ENCODE data around the gene CEACAM21. TPM values are rescaled to one million over a fixed set of nuclear protein-coding genes. Genes with fewer than 3 reads are reported as not detected.

The CEACAM21 gene
- total RNA-seq, 3 donors from 2014 or later (not counting 1 experiment from before 2014, with no cell fraction given) = 26.8 to 46.6 (median 33.6) TPM

GRCh38 chr19:41529484-41530183 is 46.3 kb upstream of the CEACAM21 start:
- Mint-ChIP-seq H3K27ac (peak overlapping the region; percentile 85 to 86), H3K4me3 (peak overlapping the region; percentile 87), H3K27me3 (ENCODE audit: low read depth in 2 of 2) (peaks cover 19 to 41% of the 10 kb centered on the region in 2 donors), H3K9me3 (peaks cover 0 to 5% of the 10 kb centered on the region in 2 donors), H3K36me3 (no peaks in the 10 kb centered on the region), H3K4me1 (peaks cover 36 to 50% of the 10 kb centered on the region in 2 donors)
- TF ChIP-seq, protein P1, sequence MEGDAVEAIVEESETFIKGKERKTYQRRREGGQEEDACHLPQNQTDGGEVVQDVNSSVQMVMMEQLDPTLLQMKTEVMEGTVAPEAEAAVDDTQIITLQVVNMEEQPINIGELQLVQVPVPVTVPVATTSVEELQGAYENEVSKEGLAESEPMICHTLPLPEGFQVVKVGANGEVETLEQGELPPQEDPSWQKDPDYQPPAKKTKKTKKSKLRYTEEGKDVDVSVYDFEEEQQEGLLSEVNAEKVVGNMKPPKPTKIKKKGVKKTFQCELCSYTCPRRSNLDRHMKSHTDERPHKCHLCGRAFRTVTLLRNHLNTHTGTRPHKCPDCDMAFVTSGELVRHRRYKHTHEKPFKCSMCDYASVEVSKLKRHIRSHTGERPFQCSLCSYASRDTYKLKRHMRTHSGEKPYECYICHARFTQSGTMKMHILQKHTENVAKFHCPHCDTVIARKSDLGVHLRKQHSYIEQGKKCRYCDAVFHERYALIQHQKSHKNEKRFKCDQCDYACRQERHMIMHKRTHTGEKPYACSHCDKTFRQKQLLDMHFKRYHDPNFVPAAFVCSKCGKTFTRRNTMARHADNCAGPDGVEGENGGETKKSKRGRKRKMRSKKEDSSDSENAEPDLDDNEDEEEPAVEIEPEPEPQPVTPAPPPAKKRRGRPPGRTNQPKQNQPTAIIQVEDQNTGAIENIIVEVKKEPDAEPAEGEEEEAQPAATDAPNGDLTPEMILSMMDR (IDR thresholded peaks at IDR 0.05) = no peak
- H3K36me3 ChIP-seq (ENCODE audit: control insufficient read depth, insufficient read depth, low read length) = no peaks in the 10 kb centered on the region
- no peaks in the 10 kb centered on the region for H3K27me3 ChIP-seq (ENCODE audit: control insufficient read depth, insufficient read depth, low read length)
- H3K27ac ChIP-seq (ENCODE audit: low read length) = no peak overlapping the region
- peaks cover 39% of the 10 kb centered on the region for H3K4me1 ChIP-seq (ENCODE audit: control insufficient read depth, insufficient read depth, low read length)
- no peak overlapping the region for H3K4me3 ChIP-seq (ENCODE audit: low read length)
- intact Hi-C loops (cut with micrococcal nuclease) = no loop called here
- H3K9me3 ChIP-seq (ENCODE audit: control insufficient read depth, insufficient read depth, low read length) = peaks cover 6% of the 10 kb centered on the region
- ATAC-seq (peak in 2 of 3 donors; percentile 28 to 30), DNase-seq (peak in 1 of 2 donors; percentile 33)
- 40% methylated on average over 4 of the region's 4 CpGs for WGBS (ENCODE audit: insufficient coverage)

DNA sequence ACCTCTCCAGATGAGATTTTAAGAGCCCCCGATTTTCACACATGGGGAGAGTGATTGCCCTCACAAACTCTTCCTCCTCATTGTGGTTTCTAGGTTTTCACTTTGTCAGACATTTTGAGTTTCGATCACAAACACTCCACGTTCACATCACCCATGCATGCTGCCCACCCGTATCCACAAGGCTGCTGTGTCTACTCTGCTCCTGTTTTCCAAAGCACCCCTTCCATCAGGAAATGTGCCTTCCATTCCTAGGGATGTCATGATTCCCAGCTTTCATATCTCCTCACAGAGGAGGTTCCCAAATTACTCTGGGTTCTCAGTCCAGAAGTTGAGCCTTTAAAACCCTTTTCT is 45.8 kb upstream of the CEACAM21 start:
- DNase-seq (no peak), ATAC-seq (peak in 2 of 3 donors; percentile 5 to 9)
- intact Hi-C loops (cut with micrococcal nuclease) = no loop called here
- H3K27ac Mint-ChIP-seq = peak overlapping the region; percentile 85 to 86
- TF ChIP-seq, protein P1 (IDR thresholded peaks at IDR 0.05) = no peak
- Histone ChIP-seq H3K27ac (ENCODE audit: low read length) (no peak overlapping the region), H3K4me1 (ENCODE audit: control insufficient read depth, insufficient read depth, low read length) (peaks cover 39% of the 10 kb centered on the region), H3K27me3 (ENCODE audit: control insufficient read depth, insufficient read depth, low read length) (no peaks in the 10 kb centered on the region), H3K36me3 (ENCODE audit: control insufficient read depth, insufficient read depth, low read length) (no peaks in the 10 kb centered on the region), H3K9me3 (ENCODE audit: control insufficient read depth, insufficient read depth, low read length) (peaks cover 6% of the 10 kb centered on the region), H3K4me3 (ENCODE audit: low read length) (no peak overlapping the region)
- WGBS (ENCODE audit: insufficient coverage) = 19% methylated on average over 4 of the region's 4 CpGs
- H3K4me1 Mint-ChIP-seq = peaks cover 41 to 55% of the 10 kb centered on the region in 2 donors
- peak overlapping the region; percentile 87 for H3K4me3 Mint-ChIP-seq
- H3K36me3 Mint-ChIP-seq = no peaks in the 10 kb centered on the region
- peaks cover 0 to 5% of the 10 kb centered on the region in 2 donors for H3K9me3 Mint-ChIP-seq
- H3K27me3 Mint-ChIP-seq (ENCODE audit: low read depth in 2 of 2) = peaks cover 17 to 36% of the 10 kb centered on the region in 2 donors

- peaks cover 0 to 5% of the 10 kb centered on the region in 2 donors for H3K9me3 Mint-ChIP-seq
- DNase-seq (peak in 1 of 2 donors; percentile 65), ATAC-seq (peak; percentile 16 to 49 (median 17))
- H3K27me3 ChIP-seq (ENCODE audit: control insufficient read depth, insufficient read depth, low read length) = no peaks in the 10 kb centered on the region
- peak overlapping the region; percentile 70 for H3K27ac ChIP-seq (ENCODE audit: low read length)
- H3K9me3 ChIP-seq (ENCODE audit: control insufficient read depth, insufficient read depth, low read length) = peaks cover 6% of the 10 kb centered on the region
- TF ChIP-seq, protein P1 (IDR thresholded peaks at IDR 0.05) = no peak
- no peaks in the 10 kb centered on the region for H3K36me3 Mint-ChIP-seq
- peak overlapping the region; percentile 87 for H3K4me3 Mint-ChIP-seq
- intact Hi-C loops (cut with micrococcal nuclease) = no loop called here
- no peaks in the 10 kb centered on the region for H3K36me3 ChIP-seq (ENCODE audit: control insufficient read depth, insufficient read depth, low read length)
- H3K4me1 ChIP-seq (ENCODE audit: control insufficient read depth, insufficient read depth, low read length) = peaks cover 43% of the 10 kb centered on the region
- H3K27me3 Mint-ChIP-seq (ENCODE audit: low read depth in 2 of 2) = peaks cover 13 to 30% of the 10 kb centered on the region in 2 donors
- H3K4me3 ChIP-seq (ENCODE audit: low read length) = peak overlapping the region; percentile 26
- H3K27ac Mint-ChIP-seq = peak overlapping the region; percentile 85 to 86
- WGBS (ENCODE audit: insufficient coverage) = 18% methylated on average over 7 of the region's 8 CpGs
- peaks cover 42 to 58% of the 10 kb centered on the region in 2 donors for H3K4me1 Mint-ChIP-seq
Measured at GRCh38 chr19:41530761-41531301, 45.1 kb upstream of the CEACAM21 start.
